ENCODE data around the gene PIGK.

DNA sequence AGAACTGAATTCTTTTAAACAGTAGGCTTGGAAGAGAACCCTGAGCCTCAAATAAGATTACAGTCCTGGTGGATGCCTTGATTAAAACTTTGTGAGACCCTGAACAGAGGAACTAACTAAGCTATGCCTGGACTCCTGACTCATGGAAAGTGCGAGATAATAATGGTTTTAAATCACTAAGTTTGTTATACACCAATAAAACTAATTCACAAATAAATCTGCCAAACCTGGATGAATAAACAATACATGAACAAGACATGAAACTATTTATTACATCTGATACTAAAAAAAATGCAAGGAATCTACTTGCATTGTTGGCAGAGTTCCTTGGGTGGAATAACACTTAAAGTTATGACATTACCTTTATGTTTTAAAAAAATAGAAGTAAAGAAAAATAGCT lies 118.4 kb downstream of the PIGK start:
- no peak for TF ChIP-seq POLR2A (IDR thresholded peaks at IDR 0.05; ENCODE audit: extremely low read depth, insufficient read length)
- TF ChIP-seq, protein P1, sequence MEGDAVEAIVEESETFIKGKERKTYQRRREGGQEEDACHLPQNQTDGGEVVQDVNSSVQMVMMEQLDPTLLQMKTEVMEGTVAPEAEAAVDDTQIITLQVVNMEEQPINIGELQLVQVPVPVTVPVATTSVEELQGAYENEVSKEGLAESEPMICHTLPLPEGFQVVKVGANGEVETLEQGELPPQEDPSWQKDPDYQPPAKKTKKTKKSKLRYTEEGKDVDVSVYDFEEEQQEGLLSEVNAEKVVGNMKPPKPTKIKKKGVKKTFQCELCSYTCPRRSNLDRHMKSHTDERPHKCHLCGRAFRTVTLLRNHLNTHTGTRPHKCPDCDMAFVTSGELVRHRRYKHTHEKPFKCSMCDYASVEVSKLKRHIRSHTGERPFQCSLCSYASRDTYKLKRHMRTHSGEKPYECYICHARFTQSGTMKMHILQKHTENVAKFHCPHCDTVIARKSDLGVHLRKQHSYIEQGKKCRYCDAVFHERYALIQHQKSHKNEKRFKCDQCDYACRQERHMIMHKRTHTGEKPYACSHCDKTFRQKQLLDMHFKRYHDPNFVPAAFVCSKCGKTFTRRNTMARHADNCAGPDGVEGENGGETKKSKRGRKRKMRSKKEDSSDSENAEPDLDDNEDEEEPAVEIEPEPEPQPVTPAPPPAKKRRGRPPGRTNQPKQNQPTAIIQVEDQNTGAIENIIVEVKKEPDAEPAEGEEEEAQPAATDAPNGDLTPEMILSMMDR (IDR thresholded peaks at IDR 0.05; ENCODE audit: low read depth, low read length): no peak
- TF ChIP-seq, protein P2, sequence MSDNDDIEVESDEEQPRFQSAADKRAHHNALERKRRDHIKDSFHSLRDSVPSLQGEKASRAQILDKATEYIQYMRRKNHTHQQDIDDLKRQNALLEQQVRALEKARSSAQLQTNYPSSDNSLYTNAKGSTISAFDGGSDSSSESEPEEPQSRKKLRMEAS (IDR thresholded peaks at IDR 0.05; ENCODE audit: low read depth, low read length): no peak
- no peak for TF ChIP-seq MYC (IDR thresholded peaks at IDR 0.05; ENCODE audit: low read depth, low read length)
